Body of pancreas (tissue), 4 donors: ENCODE measurements around the gene TTC7B. TPM values are rescaled to one million over a fixed set of nuclear protein-coding genes. Genes with fewer than 3 reads are reported as not detected.

Experiments used
- ATAC-seq: fragments of 150-250 bp; one replicate; pipeline ENCODE4 v1.9.1; 2016
- DNase-seq, 4 donors: peaks; one replicate each; pipeline ENCODE4 v3.0.0-alpha.2; 2019
- H3K27ac ChIP-seq, 4 donors: fragments of 200-600 bp; sonication (generic); 1 replicate in 3 of 4; 2 replicates in 1 of 4; pipeline versions ENCODE4 v1.5.1 to v1.6.1; 2016 to 2019; ENCODE audit warnings: mild to moderate bottlenecking in 1 of 4, mixed read lengths in 1 of 4, moderate library complexity in 1 of 4
- H3K27me3 ChIP-seq, 2 donors: fragments of 200-600 bp; sonication (generic); one replicate each; pipeline ENCODE4 v1.6.0; 2016; ENCODE audit warnings: mild to moderate bottlenecking in 1 of 2
- H3K36me3 ChIP-seq, 2 donors: fragments of 200-600 bp; sonication (generic); replicated peaks in 1 of 2; 2 replicates each; pipeline ENCODE4 v1.5.1; 2016; ENCODE audit warnings: low read depth in 2 of 2; ENCODE audit not compliant: insufficient read depth in 1 of 2
- H3K4me1 ChIP-seq: fragments of 200-600 bp; sonication (generic); one replicate; pipeline ENCODE4 v1.6.0; 2016
- H3K4me3 ChIP-seq, 2 donors: fragments of 200-600 bp; sonication (generic); 1 replicate in 1 of 2; 2 replicates in 1 of 2; pipeline ENCODE4 v1.5.1; 2016 to 2019
- H3K9me3 ChIP-seq, 3 donors: fragments of 200-600 bp; sonication (generic); 1 replicate in 2 of 3; 2 replicates in 1 of 3; pipeline ENCODE4 v1.5.1; 2016
- POLR2A ChIP-seq, 3 donors: fragments of 450-650 bp; IDR thresholded peaks; one replicate each; pipeline ENCODE4 v1.6.1; 2016; ENCODE audit warnings: antibody characterized with exemption in 3 of 3, mild to moderate bottlenecking in 2 of 3
- WGBS, 2 donors: methylation state at CpG; one replicate each; pipeline ENCODE4 v1.1.5; 2017; 5-methylcytosine and 5-hydroxymethylcytosine counted together
- intact Hi-C: fragments of 100-400 bp; cut with DNase I; formaldehyde crosslinking; loops from one replicate; pipeline ENCODE4 v1.15.1; 2023
- total RNA-seq, 2 donors: library from RNA; depleted of rRNA; stranded (reverse); fragments of >200 nt; gene quantifications; one replicate each; pipeline ENCODE4 v1.1.0, GENCODE V29; 2016
- TF ChIP-seq, protein P1 (sequence below), 7 experiments: fragments of 450-650 bp in 4 of 7; fragments of 200-600 bp in 3 of 7; sonication (generic) in 3 of 7; IDR thresholded peaks; one replicate each; pipeline ENCODE4 v1.5.1; 2016 to 2019; ENCODE audit warnings: antibody characterized with exemption in 7 of 7

TTC7B gene
- total RNA-seq, 2 donors from 2014 or later, result 15.3 to 44.2 TPM

DNA sequence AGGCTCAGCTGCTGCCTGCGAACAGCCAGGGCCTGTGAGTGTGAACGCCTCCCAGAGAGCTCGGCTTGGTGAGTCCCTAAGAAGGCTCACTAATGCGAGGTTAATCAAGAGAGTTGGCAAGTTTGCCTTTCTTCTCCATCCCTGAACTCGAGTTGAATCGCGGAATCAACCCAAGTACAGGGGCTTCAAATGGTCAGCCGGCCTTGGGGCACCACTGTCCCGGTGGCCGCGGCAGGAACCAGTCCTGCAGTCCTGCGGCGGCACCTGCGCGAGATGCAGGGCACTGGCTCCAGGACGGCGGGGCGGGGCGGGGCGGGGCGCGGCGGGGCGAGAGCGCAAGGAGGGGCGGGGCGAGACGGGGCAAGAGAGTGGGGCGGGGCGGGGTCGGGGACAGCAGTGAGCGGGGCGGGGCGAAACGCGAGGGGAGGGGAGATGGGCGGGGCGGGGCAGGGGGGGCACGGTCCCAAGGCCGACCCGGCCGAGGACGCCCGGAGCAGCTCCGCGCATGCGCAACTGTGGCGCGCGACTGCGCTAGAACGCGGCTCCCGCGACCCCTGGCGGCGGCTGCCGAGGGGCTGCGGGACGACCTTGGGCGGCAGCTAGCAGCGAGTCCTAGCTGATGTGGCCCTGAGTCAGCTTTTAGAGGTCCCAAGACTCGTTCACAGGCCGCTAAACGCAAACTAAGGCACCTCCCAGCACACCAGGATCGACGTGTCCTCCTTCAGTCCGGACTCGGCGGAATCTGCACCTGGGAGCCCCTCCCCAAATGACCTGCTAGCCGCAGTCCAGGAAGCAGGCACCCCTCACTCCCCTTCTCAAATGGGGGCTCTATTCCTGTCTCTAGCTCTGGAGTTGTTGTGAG is 58.0 kb downstream of the TTC7B start:
- Histone ChIP-seq H3K4me1 (peaks cover 13% of the 10 kb centered on the region), H3K36me3 (no peaks in the 10 kb centered on the region), H3K9me3 (no peaks in the 10 kb centered on the region), H3K27ac (peak overlapping the region; percentile 58 to 88 (median 66)), H3K27me3 (no peaks in the 10 kb centered on the region), H3K4me3 (no peak overlapping the region)
- ATAC-seq (peak; percentile 93), DNase-seq (peak; percentile 93 to 95 (median 94))
- WGBS, 2 donors, result 1 to 6% methylated on average over 10 to 67 of the region's 71 CpGs
- intact Hi-C loops, result no loop called here
- TF ChIP-seq POLR2A (IDR thresholded peaks at IDR 0.05), result peak in 2 of 3 donors; percentile 53 to 62
- TF ChIP-seq, protein P1, sequence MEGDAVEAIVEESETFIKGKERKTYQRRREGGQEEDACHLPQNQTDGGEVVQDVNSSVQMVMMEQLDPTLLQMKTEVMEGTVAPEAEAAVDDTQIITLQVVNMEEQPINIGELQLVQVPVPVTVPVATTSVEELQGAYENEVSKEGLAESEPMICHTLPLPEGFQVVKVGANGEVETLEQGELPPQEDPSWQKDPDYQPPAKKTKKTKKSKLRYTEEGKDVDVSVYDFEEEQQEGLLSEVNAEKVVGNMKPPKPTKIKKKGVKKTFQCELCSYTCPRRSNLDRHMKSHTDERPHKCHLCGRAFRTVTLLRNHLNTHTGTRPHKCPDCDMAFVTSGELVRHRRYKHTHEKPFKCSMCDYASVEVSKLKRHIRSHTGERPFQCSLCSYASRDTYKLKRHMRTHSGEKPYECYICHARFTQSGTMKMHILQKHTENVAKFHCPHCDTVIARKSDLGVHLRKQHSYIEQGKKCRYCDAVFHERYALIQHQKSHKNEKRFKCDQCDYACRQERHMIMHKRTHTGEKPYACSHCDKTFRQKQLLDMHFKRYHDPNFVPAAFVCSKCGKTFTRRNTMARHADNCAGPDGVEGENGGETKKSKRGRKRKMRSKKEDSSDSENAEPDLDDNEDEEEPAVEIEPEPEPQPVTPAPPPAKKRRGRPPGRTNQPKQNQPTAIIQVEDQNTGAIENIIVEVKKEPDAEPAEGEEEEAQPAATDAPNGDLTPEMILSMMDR (IDR thresholded peaks at IDR 0.05), result peak; percentile 65 to 97 (median 88)

DNA sequence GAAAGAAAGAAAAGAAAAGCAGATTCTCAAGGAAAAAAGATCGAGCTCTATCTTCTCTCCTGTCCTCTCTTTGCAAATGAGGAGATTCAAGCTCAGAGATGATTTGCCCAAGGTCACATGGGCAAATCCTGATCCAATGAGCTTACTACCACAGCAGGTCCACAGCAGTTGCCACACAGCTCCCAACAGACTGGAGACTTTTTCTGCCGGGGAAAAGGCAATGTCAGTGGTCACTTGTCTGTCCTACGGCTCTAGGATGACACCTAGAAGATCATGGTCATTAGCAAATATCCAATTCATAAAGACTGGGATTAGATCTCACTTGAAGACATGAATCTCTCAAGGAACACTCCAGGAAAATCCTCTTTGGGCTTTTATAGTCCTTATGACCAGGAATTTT is 58.8 kb downstream of the TTC7B start:
- Histone ChIP-seq H3K27ac (peak overlapping the region in 1 of 4 donors; percentile 71), H3K36me3 (no peaks in the 10 kb centered on the region), H3K4me3 (no peak overlapping the region), H3K27me3 (no peaks in the 10 kb centered on the region), H3K4me1 (peaks cover 13% of the 10 kb centered on the region), H3K9me3 (no peaks in the 10 kb centered on the region)
- ATAC-seq (no peak), DNase-seq (no peak)
- TF ChIP-seq, protein P1 (IDR thresholded peaks at IDR 0.05), result no peak
- no peak for TF ChIP-seq POLR2A (IDR thresholded peaks at IDR 0.05)
- WGBS, 2 donors, result 65 to 70% methylated on average over 3 of the region's 3 CpGs
- intact Hi-C loops, result no loop called here

DNA sequence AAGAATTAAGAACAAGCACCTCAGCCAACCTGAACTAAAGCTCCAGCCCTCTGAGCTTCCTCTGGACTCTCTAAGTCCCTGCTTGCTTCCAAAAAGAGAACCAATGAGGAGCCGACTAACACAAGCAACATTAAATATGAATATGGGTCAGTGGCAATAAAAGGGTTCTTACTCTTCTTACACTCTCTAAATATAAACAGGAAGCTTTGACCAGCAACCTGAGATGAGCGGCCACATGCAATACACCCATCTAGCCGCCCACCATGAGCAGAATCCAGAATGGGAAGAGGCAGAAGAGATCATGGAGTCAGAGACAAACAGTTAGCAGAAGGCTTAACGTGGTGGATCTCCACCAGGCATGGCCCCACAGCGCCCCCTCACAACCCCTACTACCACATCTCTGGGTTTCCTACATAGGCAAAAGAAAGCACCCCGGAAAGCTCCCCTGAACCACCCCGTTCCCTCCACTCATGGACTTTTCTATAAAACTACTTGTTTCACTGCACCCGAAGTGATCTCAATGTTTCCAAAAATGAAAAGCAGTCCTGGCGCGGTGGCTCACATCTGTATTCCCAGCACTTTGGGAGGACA is 59.4 kb downstream of the TTC7B start:
- Histone ChIP-seq H3K36me3 (no peaks in the 10 kb centered on the region), H3K4me1 (peaks cover 13% of the 10 kb centered on the region), H3K27me3 (no peaks in the 10 kb centered on the region), H3K4me3 (no peak overlapping the region), H3K9me3 (no peaks in the 10 kb centered on the region), H3K27ac (no peak overlapping the region)
- DNase-seq (no peak), ATAC-seq (no peak)
- TF ChIP-seq, protein P1 (IDR thresholded peaks at IDR 0.05), result no peak
- WGBS, 2 donors, result 89 to 97% methylated on average over 10 of the region's 10 CpGs
- intact Hi-C loops, result no loop called here

DNA sequence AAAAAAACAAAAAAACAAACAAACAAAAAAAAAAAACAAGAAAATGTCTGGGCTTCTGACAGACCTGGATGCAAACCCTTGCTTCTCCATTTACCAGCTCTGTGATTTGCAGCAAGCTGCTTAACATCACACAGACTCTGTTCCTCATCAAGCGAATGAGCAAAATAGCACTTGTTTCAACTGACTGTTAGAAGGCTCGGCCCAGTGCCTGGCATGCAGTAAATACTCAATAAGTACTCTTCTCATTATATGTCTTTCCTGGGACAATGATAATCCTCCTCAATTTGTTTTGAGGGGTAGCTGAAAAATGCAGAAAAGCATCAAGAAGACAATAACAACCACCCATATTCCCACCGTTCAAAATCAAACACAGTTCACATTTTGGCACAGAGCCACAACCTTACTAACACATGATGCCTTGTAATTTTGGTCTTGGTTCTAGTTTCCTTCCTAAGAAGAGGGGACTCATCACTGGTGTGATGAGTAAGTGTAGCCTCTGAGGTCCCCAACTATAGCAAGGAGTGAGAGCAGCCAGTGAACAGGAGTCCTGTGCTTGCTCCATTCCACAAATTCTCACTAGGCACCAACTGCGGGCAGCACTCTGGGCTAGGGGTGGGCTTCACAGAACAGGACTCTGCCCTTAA is 60.4 kb downstream of the TTC7B start:
- Histone ChIP-seq H3K27me3 (no peaks in the 10 kb centered on the region), H3K4me3 (no peak overlapping the region), H3K9me3 (no peaks in the 10 kb centered on the region), H3K4me1 (peaks cover 13% of the 10 kb centered on the region), H3K36me3 (no peaks in the 10 kb centered on the region), H3K27ac (no peak overlapping the region)
- no peak for TF ChIP-seq POLR2A (IDR thresholded peaks at IDR 0.05)
- TF ChIP-seq, protein P1 (IDR thresholded peaks at IDR 0.05), result no peak
- WGBS, 2 donors, result 75 to 83% methylated on average over 4 of the region's 4 CpGs
- DNase-seq (no peak), ATAC-seq (no peak)
- intact Hi-C loops, result no loop called here
